Adrenal gland (tissue), 19 donors: ENCODE data around the gene LAMA1. TPM values are rescaled to one million over a fixed set of nuclear protein-coding genes. Genes with fewer than 3 reads are reported as not detected.

Experiments used
- DNase-seq, 7 donors: peaks; one replicate each; pipeline ENCODE4 v3.0.0-alpha.2; 2019 to 2020
- H3K27ac ChIP-seq, 5 donors: fragments of 200-600 bp; sonication (generic) in 4 of 5; 1 replicate in 3 of 5; 2 replicates in 2 of 5; pipeline versions ENCODE4 v1.5.1 to v1.8.0; 2016 to 2020; ENCODE audit warnings: mild to moderate bottlenecking in 1 of 5
- H3K27me3 ChIP-seq: fragments of 200-600 bp; 2 replicates; pipeline ENCODE4 v1.8.0; 2021
- H3K36me3 ChIP-seq, 2 donors: fragments of 200-600 bp; replicated peaks in 1 of 2; 1 replicate in 1 of 2; 2 replicates in 1 of 2; pipeline versions ENCODE4 v1.5.1 to v1.8.0; 2018 to 2022
- H3K4me1 ChIP-seq, 2 donors: fragments of 200-600 bp; replicated peaks in 1 of 2; 1 replicate in 1 of 2; 2 replicates in 1 of 2; pipeline versions ENCODE4 v1.5.1 to v1.8.0; 2018 to 2021
- H3K4me3 ChIP-seq, 4 donors: fragments of 200-600 bp; sonication (generic) in 3 of 4; one replicate each; pipeline ENCODE4 v1.5.1; 2016 to 2018
- H3K9me3 ChIP-seq, 3 donors: fragments of 200-600 bp; sonication (generic) in 1 of 3; replicated peaks in 1 of 3; 1 replicate in 2 of 3; 2 replicates in 1 of 3; pipeline versions ENCODE4 v1.5.1 to v1.8.0; 2016 to 2021
- POLR2A ChIP-seq, 2 donors: fragments of 450-650 bp; IDR thresholded peaks; one replicate each; pipeline ENCODE4 v1.6.1; 2017; ENCODE audit warnings: antibody characterized with exemption in 2 of 2, mild to moderate bottlenecking in 2 of 2, moderate library complexity in 1 of 2
- WGBS, 4 donors: extraction: QIAGEN DNeasy Blood & Tissue Kit in 2 of 4; methylation state at CpG; one replicate each; pipeline versions ENCODE4 v1.1.5 to v1.1.7; 2013 to 2017; 5-methylcytosine and 5-hydroxymethylcytosine counted together
- intact Hi-C, 2 donors: fragments of 100-400 bp; cut with DNase I; formaldehyde crosslinking; loops; one replicate each; pipeline versions ENCODE4 v1.14.1 to v1.15.0; 2022 to 2023
- long read RNA-seq, 10 donors: library from polyadenylated mRNA in 3 of 10; unstranded in 2 of 10; stranded (forward) in 1 of 10; transcript quantifications; one replicate each; pipeline ENCODE4 v2.0.0 and lab custom pipeline, GENCODE V29; 2021 to 2026
- polyA plus RNA-seq, 3 donors: library from polyadenylated mRNA; stranded (reverse); fragments of 200-250 nt in 2 of 3; fragments of 350-450 nt in 1 of 3; fragmentation: Illumina TruSeq in 1 of 3; extraction: RNeasy Lipid Tissue Mini Kit (QIAGEN cat#74804) in 1 of 3; gene quantifications; one replicate each; pipeline ENCODE4 v1.2.3, GENCODE V29; 2013 to 2014
- total RNA-seq, 9 donors: library from RNA; depleted of rRNA in 4 of 9; stranded (reverse); fragments of >200 nt in 4 of 9; fragments of 120-200 nt in 1 of 9; fragmentation: NEBNext Ultra II Directional in 1 of 9; extraction: Animal tissue kit (Norgen Biotek cat#: 25700) in 1 of 9; gene quantifications; one replicate each; pipeline versions ENCODE4 v1.1.0 to v1.2.4, GENCODE V29; 2013 to 2023
- TF ChIP-seq, protein P1 (sequence below), 6 experiments: fragments of 450-650 bp in 4 of 6; fragments of 200-600 bp in 2 of 6; sonication (generic) in 1 of 6; IDR thresholded peaks; 1 replicate in 5 of 6; 2 replicates in 1 of 6; pipeline versions ENCODE4 v1.5.1 to v1.8.0; 2016 to 2021; ENCODE audit warnings: antibody characterized with exemption in 6 of 6, mild to moderate bottlenecking in 2 of 6, moderate library complexity in 1 of 6
- donor health status: healthy with polysubstance abuse.
- donor health status: Bipolar disorder and iron deficiency.
- donor health status: DM: yes; HTN: yes; CAD: no.
- donor health status: DM: no; HTN: no; CAD: no.
- donor health status: DM: no; HTN: no; CAD: no.
- donor health status: DM: yes; HTN: yes; CAD: no.

Gene LAMA1, protein sequence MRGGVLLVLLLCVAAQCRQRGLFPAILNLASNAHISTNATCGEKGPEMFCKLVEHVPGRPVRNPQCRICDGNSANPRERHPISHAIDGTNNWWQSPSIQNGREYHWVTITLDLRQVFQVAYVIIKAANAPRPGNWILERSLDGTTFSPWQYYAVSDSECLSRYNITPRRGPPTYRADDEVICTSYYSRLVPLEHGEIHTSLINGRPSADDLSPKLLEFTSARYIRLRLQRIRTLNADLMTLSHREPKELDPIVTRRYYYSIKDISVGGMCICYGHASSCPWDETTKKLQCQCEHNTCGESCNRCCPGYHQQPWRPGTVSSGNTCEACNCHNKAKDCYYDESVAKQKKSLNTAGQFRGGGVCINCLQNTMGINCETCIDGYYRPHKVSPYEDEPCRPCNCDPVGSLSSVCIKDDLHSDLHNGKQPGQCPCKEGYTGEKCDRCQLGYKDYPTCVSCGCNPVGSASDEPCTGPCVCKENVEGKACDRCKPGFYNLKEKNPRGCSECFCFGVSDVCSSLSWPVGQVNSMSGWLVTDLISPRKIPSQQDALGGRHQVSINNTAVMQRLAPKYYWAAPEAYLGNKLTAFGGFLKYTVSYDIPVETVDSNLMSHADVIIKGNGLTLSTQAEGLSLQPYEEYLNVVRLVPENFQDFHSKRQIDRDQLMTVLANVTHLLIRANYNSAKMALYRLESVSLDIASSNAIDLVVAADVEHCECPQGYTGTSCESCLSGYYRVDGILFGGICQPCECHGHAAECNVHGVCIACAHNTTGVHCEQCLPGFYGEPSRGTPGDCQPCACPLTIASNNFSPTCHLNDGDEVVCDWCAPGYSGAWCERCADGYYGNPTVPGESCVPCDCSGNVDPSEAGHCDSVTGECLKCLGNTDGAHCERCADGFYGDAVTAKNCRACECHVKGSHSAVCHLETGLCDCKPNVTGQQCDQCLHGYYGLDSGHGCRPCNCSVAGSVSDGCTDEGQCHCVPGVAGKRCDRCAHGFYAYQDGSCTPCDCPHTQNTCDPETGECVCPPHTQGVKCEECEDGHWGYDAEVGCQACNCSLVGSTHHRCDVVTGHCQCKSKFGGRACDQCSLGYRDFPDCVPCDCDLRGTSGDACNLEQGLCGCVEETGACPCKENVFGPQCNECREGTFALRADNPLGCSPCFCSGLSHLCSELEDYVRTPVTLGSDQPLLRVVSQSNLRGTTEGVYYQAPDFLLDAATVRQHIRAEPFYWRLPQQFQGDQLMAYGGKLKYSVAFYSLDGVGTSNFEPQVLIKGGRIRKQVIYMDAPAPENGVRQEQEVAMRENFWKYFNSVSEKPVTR (N-terminal part only)
- under 1 TPM; 0.14 to 0.55 (median 0.18) TPM for total RNA-seq
- under 1 TPM; 0.07 to 0.34 (median 0.16) TPM for polyA plus RNA-seq
- long read RNA-seq, donor 1, result 0 reads
- long read RNA-seq, donor 2, result 0 reads
- long read RNA-seq, donor 3, result 0 reads
- long read RNA-seq, donor 4, result 0 reads
- long read RNA-seq, donor 5, result 0 reads
- long read RNA-seq, donor 6, result 0 reads
- long read RNA-seq, donor 7, result 0 reads
- long read RNA-seq, donor 8, result 0 reads
- long read RNA-seq, donor 9, result 0 reads
- long read RNA-seq, donor 10, result 0 reads

DNA sequence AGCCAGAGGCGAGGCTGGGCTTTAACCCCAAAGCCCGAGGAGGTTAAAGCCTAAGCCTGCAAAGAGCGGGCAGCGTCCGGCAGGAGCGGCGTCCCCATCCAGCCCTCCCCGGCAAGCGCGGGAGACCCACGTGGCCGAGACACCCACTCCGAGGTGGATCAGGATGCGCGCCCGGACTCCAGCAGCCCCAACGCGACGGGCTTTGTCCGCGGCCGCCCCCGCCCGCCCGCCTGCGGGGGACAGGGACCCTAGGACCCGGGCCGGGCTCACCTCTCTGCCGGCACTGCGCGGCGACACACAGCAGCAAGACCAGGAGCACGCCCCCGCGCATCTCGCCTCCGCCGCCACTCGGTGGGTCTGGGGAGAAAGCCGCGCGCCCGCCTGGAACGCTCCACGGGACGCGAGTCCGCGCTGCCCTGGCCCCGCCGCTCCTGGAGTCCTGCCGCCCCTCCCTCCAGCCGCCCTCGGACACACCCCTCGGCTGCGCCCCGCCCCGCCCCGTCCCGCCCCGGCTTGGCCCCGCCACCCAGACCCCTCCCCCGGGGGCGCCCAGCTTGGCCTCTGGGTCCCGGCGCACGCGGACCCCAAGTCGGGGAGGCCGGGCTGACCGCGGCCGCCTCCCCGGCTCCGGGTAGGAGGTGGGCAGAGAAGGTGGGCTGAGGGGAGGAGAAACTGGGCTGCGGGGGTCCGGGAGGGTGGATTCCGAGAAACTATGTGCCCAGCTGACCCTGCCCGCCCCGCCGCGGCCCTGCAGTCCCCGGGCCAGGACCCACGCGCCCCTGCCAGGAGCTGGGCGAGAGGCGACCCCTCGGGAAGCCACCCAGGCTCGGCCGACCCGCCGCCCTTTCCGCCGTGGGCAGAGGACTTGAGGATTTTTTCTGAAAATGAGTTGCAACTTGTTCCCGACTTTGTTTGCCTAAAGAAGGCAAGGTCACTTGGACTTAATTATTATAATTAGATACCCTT lies at the start of gene LAMA1:
Gene LAMA1 (minus strand): TSS at position 408 of the 966 bp plus-strand sequence. CDS start 77 bp downstream, at position 331.
- TF ChIP-seq POLR2A (IDR thresholded peaks at IDR 0.05), result no peak
- TF ChIP-seq, protein P1, sequence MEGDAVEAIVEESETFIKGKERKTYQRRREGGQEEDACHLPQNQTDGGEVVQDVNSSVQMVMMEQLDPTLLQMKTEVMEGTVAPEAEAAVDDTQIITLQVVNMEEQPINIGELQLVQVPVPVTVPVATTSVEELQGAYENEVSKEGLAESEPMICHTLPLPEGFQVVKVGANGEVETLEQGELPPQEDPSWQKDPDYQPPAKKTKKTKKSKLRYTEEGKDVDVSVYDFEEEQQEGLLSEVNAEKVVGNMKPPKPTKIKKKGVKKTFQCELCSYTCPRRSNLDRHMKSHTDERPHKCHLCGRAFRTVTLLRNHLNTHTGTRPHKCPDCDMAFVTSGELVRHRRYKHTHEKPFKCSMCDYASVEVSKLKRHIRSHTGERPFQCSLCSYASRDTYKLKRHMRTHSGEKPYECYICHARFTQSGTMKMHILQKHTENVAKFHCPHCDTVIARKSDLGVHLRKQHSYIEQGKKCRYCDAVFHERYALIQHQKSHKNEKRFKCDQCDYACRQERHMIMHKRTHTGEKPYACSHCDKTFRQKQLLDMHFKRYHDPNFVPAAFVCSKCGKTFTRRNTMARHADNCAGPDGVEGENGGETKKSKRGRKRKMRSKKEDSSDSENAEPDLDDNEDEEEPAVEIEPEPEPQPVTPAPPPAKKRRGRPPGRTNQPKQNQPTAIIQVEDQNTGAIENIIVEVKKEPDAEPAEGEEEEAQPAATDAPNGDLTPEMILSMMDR (IDR thresholded peaks at IDR 0.05), result no peak
- DNase-seq, result no peak
- Histone ChIP-seq H3K27me3 (peaks cover 45% of the 10 kb centered on the region), H3K4me3 (peak within 1 kb of the TSS in 1 of 4 donors; percentile 43), H3K9me3 (no peaks in the 10 kb centered on the region), H3K4me1 (peaks cover 11 to 18% of the 10 kb centered on the region in 2 donors), H3K27ac (no peak within 1 kb of the TSS), H3K36me3 (no peaks in the 10 kb centered on the region)
- intact Hi-C loops, result no loop called here
- 3 to 10% (median 6%) methylated on average over 14 to 92 of the region's 95 CpGs for WGBS, 4 donors

DNA sequence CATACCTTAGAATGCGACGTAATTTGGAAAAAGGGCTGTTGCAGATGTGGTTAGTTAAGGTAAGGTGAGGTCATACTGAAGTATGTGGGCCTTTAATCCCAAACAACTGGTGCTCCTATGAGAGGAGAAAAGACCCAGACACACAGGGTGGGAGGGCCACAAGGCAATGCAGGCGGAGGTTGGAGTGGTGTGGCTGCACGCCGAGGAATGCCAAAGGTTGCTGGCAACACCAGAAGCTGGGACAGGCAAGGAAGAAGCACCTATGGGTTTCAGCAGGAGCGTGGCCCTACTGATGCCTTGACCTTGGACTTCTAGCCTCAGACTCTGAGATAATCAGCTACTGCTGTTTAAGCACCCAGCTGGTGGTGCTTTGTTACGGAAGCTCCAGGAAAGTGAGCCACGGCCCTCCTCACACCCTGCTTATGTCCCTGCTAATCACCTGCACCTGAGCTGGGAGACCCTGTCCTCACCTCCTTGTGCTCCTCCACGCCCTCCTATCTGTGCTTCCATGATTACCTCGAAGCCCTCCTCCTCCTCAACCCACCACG lies 48.3 kb upstream of the LAMA1 start:
- Histone ChIP-seq H3K27ac (no peak overlapping the region), H3K9me3 (no peaks in the 10 kb centered on the region), H3K27me3 (no peaks in the 10 kb centered on the region), H3K4me1 (no peaks in the 10 kb centered on the region), H3K36me3 (no peaks in the 10 kb centered on the region), H3K4me3 (no peak overlapping the region)
- TF ChIP-seq, protein P1 (IDR thresholded peaks at IDR 0.05), result no peak
- intact Hi-C loops, result no loop called here
- WGBS, 4 donors, result 83 to 92% (median 86%) methylated on average over 11 of the region's 11 CpGs
- no peak for DNase-seq

DNA sequence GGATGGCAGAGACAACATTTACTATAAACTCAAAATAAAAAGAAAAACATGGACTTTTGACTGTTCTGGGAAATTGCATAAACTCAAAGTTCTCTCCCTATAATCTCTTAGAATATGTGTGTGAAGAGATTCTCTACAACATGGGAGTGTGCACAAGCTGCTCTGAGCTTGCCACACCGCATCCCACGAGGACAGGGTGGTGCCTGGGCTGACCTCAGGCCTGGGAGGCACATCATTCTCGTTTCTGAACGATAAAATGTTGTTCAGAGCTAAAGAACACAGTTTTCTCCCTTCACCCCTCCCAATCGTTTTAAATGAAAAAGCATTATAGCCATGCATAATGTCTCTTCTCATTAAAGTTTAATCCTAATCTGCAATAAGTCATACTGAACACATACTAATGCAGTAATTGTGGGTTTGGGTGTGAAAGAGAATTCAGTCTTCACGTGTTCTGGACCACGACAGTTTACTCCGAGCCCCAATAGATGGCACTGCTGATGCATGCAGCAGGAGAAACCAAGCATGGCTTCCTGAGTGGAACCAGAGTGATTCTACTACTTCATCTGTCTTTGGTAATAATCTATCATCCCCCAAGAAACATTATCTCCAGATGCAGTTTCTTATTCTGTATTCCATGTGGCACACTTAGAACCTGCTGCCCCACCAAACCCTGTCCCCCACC lies 46.9 kb upstream of the LAMA1 start:
- Histone ChIP-seq H3K4me3 (no peak overlapping the region), H3K36me3 (no peaks in the 10 kb centered on the region), H3K27ac (no peak overlapping the region), H3K4me1 (no peaks in the 10 kb centered on the region), H3K27me3 (no peaks in the 10 kb centered on the region), H3K9me3 (no peaks in the 10 kb centered on the region)
- intact Hi-C loops, result no loop called here
- no peak for TF ChIP-seq POLR2A (IDR thresholded peaks at IDR 0.05)
- TF ChIP-seq, protein P1 (IDR thresholded peaks at IDR 0.05), result peak; percentile 13 to 45 (median 28)
- DNase-seq, result peak in 2 of 7 donors; percentile 14 to 29
- 33 to 47% (median 37%) methylated on average over 8 of the region's 8 CpGs for WGBS, 4 donors
